OCI-LY7 (cell line): ENCODE data around the gene APOB. TPM values are rescaled to one million over a fixed set of nuclear protein-coding genes. Genes with fewer than 3 reads are reported as not detected.
A peak's percentile ranks its signal among the peaks of the same experiment; 100 is the strongest.

Source experiments
- BruUV-seq: library from RNA; stranded (reverse); fragments of 400-500 nt; replicated peaks from 2 replicates; lab custom pipeline; 2021; lab: Mats Ljungman, UMichigan
- CTCF ChIA-PET: fragments of 300-600 bp; sonication (Branson Sonifier 250); formaldehyde crosslinking; loops from one replicate; lab custom pipeline; 2022; ENCODE audit warnings: antibody characterized with exemption; ENCODE audit not compliant: unreplicated experiment; lab: Charles Lee
- POLR2A ChIA-PET: fragments of 300-600 bp; sonication (Branson Sonifier 250); formaldehyde crosslinking; loops from one replicate; lab custom pipeline; 2022; ENCODE audit warnings: antibody characterized with exemption; lab: Charles Lee
- DNase-seq: peaks from one replicate; pipeline ENCODE4 v3.0.0-alpha.2; 2015; ENCODE audit warnings: low spot score
- H2AFZ ChIP-seq: fragments of 200-600 bp; sonication (generic), shearing (Covaris generic); 2 replicates; pipeline ENCODE4 v1.6.1; 2014; ENCODE audit warnings: mild to moderate bottlenecking, antibody characterized with exemption, low read length, moderate library complexity
- H3K27ac ChIP-seq: fragments of 200-600 bp; sonication (generic); 2 replicates; pipeline ENCODE4 v1.5.1; 2014; ENCODE audit warnings: mixed run types, low read depth, mild to moderate bottlenecking, moderate library complexity, low read length, inconsistent platforms; ENCODE audit not compliant: poor library complexity, severe bottlenecking
- H3K36me3 ChIP-seq: fragments of 200-600 bp; sonication (generic); 2 replicates; pipeline ENCODE4 v1.6.1; 2014; ENCODE audit warnings: mild to moderate bottlenecking, antibody characterized with exemption, low read length, moderate library complexity, mixed read lengths; ENCODE audit not compliant: insufficient read depth
- H3K4me1 ChIP-seq: fragments of 200-600 bp; sonication (generic); 2 replicates; pipeline ENCODE4 v1.5.1; 2014; ENCODE audit warnings: mild to moderate bottlenecking, low read length; ENCODE audit not compliant: insufficient read depth, poor library complexity, severe bottlenecking
- H3K4me2 ChIP-seq: fragments of 200-600 bp; sonication (generic); 2 replicates; pipeline ENCODE4 v1.6.1; 2014; ENCODE audit warnings: mild to moderate bottlenecking, low read length
- H3K4me3 ChIP-seq: fragments of 200-600 bp; sonication (generic); 2 replicates; pipeline ENCODE4 v1.5.1; 2014; ENCODE audit warnings: mild to moderate bottlenecking, low read depth, low read length; ENCODE audit not compliant: poor library complexity, severe bottlenecking
- H3K79me2 ChIP-seq: fragments of 200-600 bp; sonication (generic); 2 replicates; pipeline ENCODE4 v1.6.1; 2016; ENCODE audit warnings: low read depth, mild to moderate bottlenecking, low read length, moderate library complexity, mixed read lengths; ENCODE audit not compliant: insufficient read depth
- H3K9me2 ChIP-seq: fragments of 200-600 bp; sonication (generic); 2 replicates; pipeline ENCODE4 v1.6.1; 2016; ENCODE audit warnings: mild to moderate bottlenecking, low read length, mixed read lengths; ENCODE audit not compliant: insufficient read depth
- H3K9me3 ChIP-seq: fragments of 200-600 bp; sonication (generic); 2 replicates; pipeline ENCODE4 v1.6.1; 2014; ENCODE audit warnings: mild to moderate bottlenecking, mixed run types, low read length, mixed read lengths
- H4K20me1 ChIP-seq: fragments of 200-600 bp; sonication (generic); 2 replicates; pipeline ENCODE4 v1.6.1; 2014; ENCODE audit warnings: mild to moderate bottlenecking, antibody characterized with exemption, low read length, moderate library complexity, mixed read lengths; ENCODE audit not compliant: insufficient read depth
- EZH2phosphoT487 ChIP-seq: fragments of 200-600 bp; sonication (generic); IDR thresholded peaks from 2 replicates; pipeline ENCODE4 v1.6.1; 2018; ENCODE audit warnings: low read depth, borderline replicate concordance, mild to moderate bottlenecking, mixed run types, antibody characterized with exemption, low read length, moderate library complexity, mixed read lengths
- intact Hi-C: fragments of 100-400 bp; cut with micrococcal nuclease; formaldehyde crosslinking; loops from one replicate; pipeline ENCODE4 v1.10.0; 2022; ENCODE audit not compliant: unreplicated experiment
- total RNA-seq, 2 experiments: library from RNA; depleted of rRNA in 1 of 2; stranded (reverse); fragments of >200 nt in 1 of 2; shearing (Covaris generic) in 1 of 2; gene quantifications; 2 replicates each; pipeline ENCODE4 v1.2.3, GENCODE V29; 2014 to 2022
- TF ChIP-seq, protein P1 (sequence below): fragments of 200-600 bp; sonication (generic); conservative IDR thresholded peaks from 2 replicates; pipeline ENCODE4 v1.5.1; 2014; ENCODE audit warnings: mild to moderate bottlenecking, antibody characterized with exemption, low read length, moderate library complexity, mixed read lengths

The APOB gene
- total RNA-seq, 2 experiments from 2014 or later: 0.03 TPM; not detected in 1

- H3K4me3 ChIP-seq: no peak overlapping the region
- H3K9me2 ChIP-seq: no peaks in the 10 kb centered on the region
- H3K36me3 ChIP-seq: no peaks in the 10 kb centered on the region
- H3K4me2 ChIP-seq: no peak overlapping the region
- H3K79me2 ChIP-seq: no peaks in the 10 kb centered on the region
- no TSS peak for BruUV-seq
- intact Hi-C loops: no loop called here
- no peaks in the 10 kb centered on the region for H3K4me1 ChIP-seq
- no peak overlapping the region for H2AFZ ChIP-seq
- ChIA-PET CTCF (no interaction called here), POLR2A (no interaction called here)
- H3K9me3 ChIP-seq: no peaks in the 10 kb centered on the region
- no peak overlapping the region for H3K27ac ChIP-seq
- no peaks in the 10 kb centered on the region for H4K20me1 ChIP-seq
- DNase-seq: no peak
- TF ChIP-seq, protein P1, sequence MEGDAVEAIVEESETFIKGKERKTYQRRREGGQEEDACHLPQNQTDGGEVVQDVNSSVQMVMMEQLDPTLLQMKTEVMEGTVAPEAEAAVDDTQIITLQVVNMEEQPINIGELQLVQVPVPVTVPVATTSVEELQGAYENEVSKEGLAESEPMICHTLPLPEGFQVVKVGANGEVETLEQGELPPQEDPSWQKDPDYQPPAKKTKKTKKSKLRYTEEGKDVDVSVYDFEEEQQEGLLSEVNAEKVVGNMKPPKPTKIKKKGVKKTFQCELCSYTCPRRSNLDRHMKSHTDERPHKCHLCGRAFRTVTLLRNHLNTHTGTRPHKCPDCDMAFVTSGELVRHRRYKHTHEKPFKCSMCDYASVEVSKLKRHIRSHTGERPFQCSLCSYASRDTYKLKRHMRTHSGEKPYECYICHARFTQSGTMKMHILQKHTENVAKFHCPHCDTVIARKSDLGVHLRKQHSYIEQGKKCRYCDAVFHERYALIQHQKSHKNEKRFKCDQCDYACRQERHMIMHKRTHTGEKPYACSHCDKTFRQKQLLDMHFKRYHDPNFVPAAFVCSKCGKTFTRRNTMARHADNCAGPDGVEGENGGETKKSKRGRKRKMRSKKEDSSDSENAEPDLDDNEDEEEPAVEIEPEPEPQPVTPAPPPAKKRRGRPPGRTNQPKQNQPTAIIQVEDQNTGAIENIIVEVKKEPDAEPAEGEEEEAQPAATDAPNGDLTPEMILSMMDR: no peak
- no peak for TF ChIP-seq EZH2phosphoT487
Measured at GRCh38 chr2:20965221-20965620, 78.7 kb downstream of the APOB start.

- H3K4me3 ChIP-seq: no peak overlapping the region
- no peaks in the 10 kb centered on the region for H3K36me3 ChIP-seq
- H3K9me2 ChIP-seq: no peaks in the 10 kb centered on the region
- H2AFZ ChIP-seq: no peak overlapping the region
- TF ChIP-seq, protein P1: no peak
- no peak for TF ChIP-seq EZH2phosphoT487
- no peaks in the 10 kb centered on the region for H3K9me3 ChIP-seq
- H3K27ac ChIP-seq: no peak overlapping the region
- intact Hi-C loops: loop anchor here (1.0 to 5.0 kb wide), 3 partner anchors 183 to 303 kb away; no protein-coding TSS in a partner anchor
- no peaks in the 10 kb centered on the region for H3K79me2 ChIP-seq
- ChIA-PET CTCF (interaction anchor here (0.7 to 3.2 kb wide), 4 partner anchors 287 to 311 kb away, joined by 3 to 23 read pairs (median 3); no protein-coding TSS in a partner anchor), POLR2A (interaction anchor here (1.1 kb wide), 1 partner anchor 302 kb away, joined by 4 read pairs; no protein-coding TSS in a partner anchor)
- BruUV-seq: no TSS peak
- no peak for DNase-seq
- H3K4me1 ChIP-seq: no peaks in the 10 kb centered on the region
- no peak overlapping the region for H3K4me2 ChIP-seq
- no peaks in the 10 kb centered on the region for H4K20me1 ChIP-seq
Measured at GRCh38 chr2:20963867-20964266, 80.0 kb downstream of the APOB start.

GRCh38 chr2:20962939-20963557 is 80.8 kb downstream of the APOB start:
- Histone ChIP-seq H3K4me3 (no peak overlapping the region), H3K36me3 (no peaks in the 10 kb centered on the region), H3K27ac (no peak overlapping the region), H3K9me2 (no peaks in the 10 kb centered on the region), H3K79me2 (no peaks in the 10 kb centered on the region), H3K4me1 (no peaks in the 10 kb centered on the region), H3K9me3 (no peaks in the 10 kb centered on the region), H3K4me2 (no peak overlapping the region), H4K20me1 (no peaks in the 10 kb centered on the region), H2AFZ (no peak overlapping the region)
- intact Hi-C loops: loop anchor here (1.0 to 5.0 kb wide), 3 partner anchors 182 to 302 kb away; no protein-coding TSS in a partner anchor
- ChIA-PET POLR2A (interaction anchor here (0.7 to 2.6 kb wide), 4 partner anchors 8 to 301 kb away, joined by 3 to 7 read pairs (median 4); no protein-coding TSS in a partner anchor), CTCF (interaction anchor here (0.7 to 3.2 kb wide), 4 partner anchors 286 to 311 kb away, joined by 3 to 23 read pairs (median 3); no protein-coding TSS in a partner anchor)
- BruUV-seq: no TSS peak
- TF ChIP-seq EZH2phosphoT487: no peak
- TF ChIP-seq, protein P1: peak; percentile 91
- DNase-seq: peak; percentile 66
